Measurements from ENCODE around the gene C5orf63. TPM values are rescaled to one million over a fixed set of nuclear protein-coding genes. Genes with fewer than 3 reads are reported as not detected.
"Not testable (repeated sequence)": the region's sequence is repeated elsewhere in the genome, so short reads cannot be mapped to it uniquely, and the experiment has no call there.

C5orf63 gene
- 1 to 10 TPM; 6.6 to 7.1 TPM for total RNA-seq

GRCh38 chr5:127072861-127073846, at the start of gene C5orf63:
Gene C5orf63 (minus strand): TSS chr5:127073502. CDS start chr5:127058995, 14,507 bp downstream.
- Mint-ChIP-seq H3K9me3 (no peaks in the 10 kb centered on the region), H3K4me1 (peaks cover 13% of the 10 kb centered on the region), H3K27me3 (no peaks in the 10 kb centered on the region), H3K36me3 (ENCODE audit: low read depth) (peaks cover 12% of the 10 kb centered on the region), H3K27ac (peak within 1 kb of the TSS; percentile 67), H3K4me3 (peak within 1 kb of the TSS; percentile 82)
- peak; percentile 76 for DNase-seq
- ChIA-PET POLR2A (interaction anchor here (1.0 to 2.4 kb wide), 5 partner anchors 10 to 295 kb away, joined by 4 to 10 read pairs (median 8); partner anchors contain the start of gene MARCHF3), CTCF (interaction anchor here (0.7 to 2.6 kb wide), 7 partner anchors 18 to 472 kb away, joined by 3 to 7 read pairs (median 3); partner anchors contain the start of gene PHAX)

- POLR2A ChIA-PET = no interaction called here
- no peak for DNase-seq
- H3K27ac Mint-ChIP-seq = no peak overlapping the region
- no peaks in the 10 kb centered on the region for H3K9me3 Mint-ChIP-seq
- CTCF ChIA-PET = no interaction called here
- no peak overlapping the region for H3K4me3 Mint-ChIP-seq
- peaks cover 6% of the 10 kb centered on the region for H3K27me3 Mint-ChIP-seq
- no peaks in the 10 kb centered on the region for H3K4me1 Mint-ChIP-seq
- H3K36me3 Mint-ChIP-seq (ENCODE audit: low read depth) = no peaks in the 10 kb centered on the region
These were observed 39.1 kb upstream of the C5orf63 start for GRCh38 chr5:127112347-127112864.

- no peak for DNase-seq
- Mint-ChIP-seq H3K36me3 (ENCODE audit: low read depth) (no peaks in the 10 kb centered on the region), H3K4me1 (no peaks in the 10 kb centered on the region), H3K27ac (no peak overlapping the region), H3K4me3 (no peak overlapping the region), H3K27me3 (peaks cover 8% of the 10 kb centered on the region), H3K9me3 (no peaks in the 10 kb centered on the region)
- ChIA-PET CTCF (no interaction called here), POLR2A (no interaction called here)
These were observed 37.8 kb upstream of the C5orf63 start for GRCh38 chr5:127111112-127111511.

GRCh38 chr5:127108624-127109260, 35.4 kb upstream of the C5orf63 start:
- H3K9me3 Mint-ChIP-seq; H3K4me1 Mint-ChIP-seq; POLR2A ChIA-PET; H3K27ac Mint-ChIP-seq; H3K27me3 Mint-ChIP-seq; H3K4me3 Mint-ChIP-seq; DNase-seq; H3K36me3 Mint-ChIP-seq (ENCODE audit: low read depth); CTCF ChIA-PET: not testable (repeated sequence)

- Mint-ChIP-seq H3K27ac (no peak overlapping the region), H3K4me3 (no peak overlapping the region), H3K4me1 (no peaks in the 10 kb centered on the region), H3K36me3 (ENCODE audit: low read depth) (no peaks in the 10 kb centered on the region), H3K27me3 (peaks cover 3% of the 10 kb centered on the region), H3K9me3 (no peaks in the 10 kb centered on the region)
- CTCF ChIA-PET = no interaction called here
- POLR2A ChIA-PET = no interaction called here
- no peak for DNase-seq
These were observed 28.6 kb upstream of the C5orf63 start for GRCh38 chr5:127101935-127102334.

- H3K4me1 Mint-ChIP-seq = no peaks in the 10 kb centered on the region
- no peak for DNase-seq
- H3K36me3 Mint-ChIP-seq (ENCODE audit: low read depth) = no peaks in the 10 kb centered on the region
- no peaks in the 10 kb centered on the region for H3K9me3 Mint-ChIP-seq
- H3K4me3 Mint-ChIP-seq = no peak overlapping the region
- H3K27me3 Mint-ChIP-seq = peaks cover 3% of the 10 kb centered on the region
- no peak overlapping the region for H3K27ac Mint-ChIP-seq
- POLR2A ChIA-PET = no interaction called here
- CTCF ChIA-PET = no interaction called here
These were observed 28.2 kb upstream of the C5orf63 start for GRCh38 chr5:127101533-127101932.

GRCh38 chr5:127098241-127098640, 24.9 kb upstream of the C5orf63 start:
- Mint-ChIP-seq H3K4me1 (no peaks in the 10 kb centered on the region), H3K9me3 (no peaks in the 10 kb centered on the region), H3K27ac (no peak overlapping the region), H3K36me3 (ENCODE audit: low read depth) (no peaks in the 10 kb centered on the region), H3K4me3 (no peak overlapping the region), H3K27me3 (peaks cover 3% of the 10 kb centered on the region)
- DNase-seq = no peak
- ChIA-PET POLR2A (no interaction called here), CTCF (no interaction called here)

- Mint-ChIP-seq H3K36me3 (ENCODE audit: low read depth) (no peaks in the 10 kb centered on the region), H3K27ac (no peak overlapping the region), H3K9me3 (no peaks in the 10 kb centered on the region), H3K4me1 (no peaks in the 10 kb centered on the region), H3K4me3 (no peak overlapping the region), H3K27me3 (peaks cover 3% of the 10 kb centered on the region)
- CTCF ChIA-PET = no interaction called here
- DNase-seq = no peak
- POLR2A ChIA-PET = no interaction called here
These were observed 24.0 kb upstream of the C5orf63 start for GRCh38 chr5:127097278-127097677.

- ChIA-PET POLR2A (no interaction called here), CTCF (no interaction called here)
- Mint-ChIP-seq H3K4me1 (no peaks in the 10 kb centered on the region), H3K4me3 (no peak overlapping the region), H3K27me3 (peaks cover 3% of the 10 kb centered on the region), H3K9me3 (no peaks in the 10 kb centered on the region), H3K27ac (no peak overlapping the region), H3K36me3 (ENCODE audit: low read depth) (no peaks in the 10 kb centered on the region)
- no peak for DNase-seq
These were observed 23.2 kb upstream of the C5orf63 start for GRCh38 chr5:127096328-127096993.

- H3K4me3 Mint-ChIP-seq = no peak overlapping the region
- CTCF ChIA-PET = no interaction called here
- no peaks in the 10 kb centered on the region for H3K4me1 Mint-ChIP-seq
- no peaks in the 10 kb centered on the region for H3K36me3 Mint-ChIP-seq (ENCODE audit: low read depth)
- POLR2A ChIA-PET = no interaction called here
- DNase-seq = no peak
- H3K9me3 Mint-ChIP-seq = no peaks in the 10 kb centered on the region
- no peak overlapping the region for H3K27ac Mint-ChIP-seq
- H3K27me3 Mint-ChIP-seq = peaks cover 3% of the 10 kb centered on the region
These were observed 21.0 kb upstream of the C5orf63 start for GRCh38 chr5:127094161-127094814.

- Mint-ChIP-seq H3K4me1 (no peaks in the 10 kb centered on the region), H3K27ac (no peak overlapping the region), H3K27me3 (peaks cover 6% of the 10 kb centered on the region), H3K4me3 (no peak overlapping the region), H3K9me3 (no peaks in the 10 kb centered on the region), H3K36me3 (ENCODE audit: low read depth) (no peaks in the 10 kb centered on the region)
- CTCF ChIA-PET = no interaction called here
- POLR2A ChIA-PET = no interaction called here
- DNase-seq = no peak
These were observed 19.4 kb upstream of the C5orf63 start for GRCh38 chr5:127092690-127093089.

- ChIA-PET CTCF (interaction anchor here (1.1 kb wide), 1 partner anchor 38 kb away, joined by 3 read pairs; no protein-coding TSS in a partner anchor), POLR2A (no interaction called here)
- Mint-ChIP-seq H3K4me3 (no peak overlapping the region), H3K27me3 (peaks cover 3% of the 10 kb centered on the region), H3K4me1 (no peaks in the 10 kb centered on the region), H3K36me3 (ENCODE audit: low read depth) (no peaks in the 10 kb centered on the region), H3K27ac (no peak overlapping the region), H3K9me3 (no peaks in the 10 kb centered on the region)
- DNase-seq = no peak
These were observed 15.9 kb upstream of the C5orf63 start for GRCh38 chr5:127089191-127089590.

GRCh38 chr5:127088251-127088650, 14.9 kb upstream of the C5orf63 start:
- Mint-ChIP-seq H3K9me3 (no peaks in the 10 kb centered on the region), H3K36me3 (ENCODE audit: low read depth) (no peaks in the 10 kb centered on the region), H3K27me3 (peaks cover 3% of the 10 kb centered on the region), H3K4me3 (no peak overlapping the region), H3K27ac (no peak overlapping the region), H3K4me1 (no peaks in the 10 kb centered on the region)
- ChIA-PET POLR2A (no interaction called here), CTCF (interaction anchor here (1.1 kb wide), 1 partner anchor 39 kb away, joined by 3 read pairs; no protein-coding TSS in a partner anchor)
- no peak for DNase-seq

Measured in activated CD4-positive, alpha-beta memory T cell treated with anti-CD3 and anti-CD28 coated beads, Interleukin-2, amount 10 ng/mL, durations not matched to agents 7 days and 5 days (primary cell).